ENCODE results near the gene FUT3. TPM values are rescaled to one million over a fixed set of nuclear protein-coding genes. Genes with fewer than 3 reads are reported as not detected.

FUT3 gene
- total RNA-seq (2012; rRNA removed) = not detected in 2 replicates

GRCh38 chr19:5851302-5851701, at the start of gene FUT3:
Gene FUT3, minus strand, starts transcription at chr19:5851449.
- no peak within 1 kb of the TSS for H3K9ac ChIP-seq (ENCODE audit: low read depth, low read length)
- H3K4me2 ChIP-seq (ENCODE audit: low read length) = no peak within 1 kb of the TSS
- H3K36me3 ChIP-seq (ENCODE audit: insufficient read depth, low read length) = no peaks in the 10 kb centered on the region
- H3K9me3 ChIP-seq (replicated peaks; ENCODE audit: low read length) = no peaks in the 10 kb centered on the region
- H3K4me3 ChIP-seq (ENCODE audit: low read length) = no peak within 1 kb of the TSS
- peaks cover 44% of the 10 kb centered on the region for H3K27me3 ChIP-seq (ENCODE audit: control insufficient read depth, insufficient read depth, low read length)
- peaks cover 7% of the 10 kb centered on the region for H3K4me1 ChIP-seq (ENCODE audit: control insufficient read depth, insufficient read depth, low read length)

- H3K9ac ChIP-seq (ENCODE audit: low read depth, low read length) = no peak overlapping the region
- no peak overlapping the region for H3K4me3 ChIP-seq (ENCODE audit: low read length)
- peaks cover 15% of the 10 kb centered on the region for H3K4me1 ChIP-seq (ENCODE audit: control insufficient read depth, insufficient read depth, low read length)
- H3K36me3 ChIP-seq (ENCODE audit: insufficient read depth, low read length) = peaks cover 10% of the 10 kb centered on the region
- H3K27me3 ChIP-seq (ENCODE audit: control insufficient read depth, insufficient read depth, low read length) = no peaks in the 10 kb centered on the region
- H3K4me2 ChIP-seq (ENCODE audit: low read length) = no peak overlapping the region
- no peaks in the 10 kb centered on the region for H3K9me3 ChIP-seq (replicated peaks; ENCODE audit: low read length)
Observed at GRCh38 chr19:5900976-5901375, 49.7 kb upstream of the FUT3 start.

DNA sequence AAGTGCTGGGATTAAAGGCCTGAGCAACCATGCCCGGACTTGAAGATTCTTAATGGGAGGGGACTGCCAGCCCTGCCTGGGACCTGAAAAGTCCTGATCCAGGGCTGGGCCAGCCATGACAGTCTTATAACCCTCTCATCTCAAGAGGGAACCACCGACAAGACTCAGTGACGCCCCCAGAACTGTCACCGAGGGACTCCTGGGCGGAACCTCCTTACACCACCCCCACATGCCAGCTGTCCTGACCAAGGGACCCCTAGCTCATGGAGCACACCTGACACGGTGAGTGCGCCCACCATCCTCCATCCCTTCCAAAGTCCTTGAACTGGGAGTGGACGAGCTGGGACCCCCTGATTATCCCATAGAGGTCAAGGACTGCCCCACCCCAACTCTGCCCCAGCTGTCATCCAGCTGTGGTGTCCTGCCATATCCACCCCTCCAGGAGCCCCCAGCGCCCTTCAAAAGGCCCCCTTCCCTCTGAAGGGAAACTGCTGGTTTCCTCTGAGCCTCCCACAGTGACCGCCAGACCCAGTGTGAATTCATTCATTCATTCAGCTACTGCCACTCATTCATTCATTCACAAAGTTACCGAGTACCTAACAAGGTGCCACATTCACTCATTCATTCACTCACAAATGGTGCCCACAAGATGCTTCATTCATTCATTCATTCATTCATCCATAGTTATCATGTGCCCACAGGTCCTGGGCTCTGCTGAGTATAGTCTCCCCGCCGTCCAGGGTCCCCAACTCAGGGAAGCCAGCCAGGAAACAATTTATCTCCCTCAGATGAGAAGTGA, 48.7 kb upstream of the FUT3 start:
- no peaks in the 10 kb centered on the region for H3K27me3 ChIP-seq (ENCODE audit: control insufficient read depth, insufficient read depth, low read length)
- H3K4me1 ChIP-seq (ENCODE audit: control insufficient read depth, insufficient read depth, low read length) = peaks cover 12% of the 10 kb centered on the region
- peaks cover 21% of the 10 kb centered on the region for H3K36me3 ChIP-seq (ENCODE audit: insufficient read depth, low read length)
- no peak overlapping the region for H3K4me3 ChIP-seq (ENCODE audit: low read length)
- H3K4me2 ChIP-seq (ENCODE audit: low read length) = no peak overlapping the region
- H3K9me3 ChIP-seq (replicated peaks; ENCODE audit: low read length) = no peaks in the 10 kb centered on the region
- no peak overlapping the region for H3K9ac ChIP-seq (ENCODE audit: low read depth, low read length)

DNA sequence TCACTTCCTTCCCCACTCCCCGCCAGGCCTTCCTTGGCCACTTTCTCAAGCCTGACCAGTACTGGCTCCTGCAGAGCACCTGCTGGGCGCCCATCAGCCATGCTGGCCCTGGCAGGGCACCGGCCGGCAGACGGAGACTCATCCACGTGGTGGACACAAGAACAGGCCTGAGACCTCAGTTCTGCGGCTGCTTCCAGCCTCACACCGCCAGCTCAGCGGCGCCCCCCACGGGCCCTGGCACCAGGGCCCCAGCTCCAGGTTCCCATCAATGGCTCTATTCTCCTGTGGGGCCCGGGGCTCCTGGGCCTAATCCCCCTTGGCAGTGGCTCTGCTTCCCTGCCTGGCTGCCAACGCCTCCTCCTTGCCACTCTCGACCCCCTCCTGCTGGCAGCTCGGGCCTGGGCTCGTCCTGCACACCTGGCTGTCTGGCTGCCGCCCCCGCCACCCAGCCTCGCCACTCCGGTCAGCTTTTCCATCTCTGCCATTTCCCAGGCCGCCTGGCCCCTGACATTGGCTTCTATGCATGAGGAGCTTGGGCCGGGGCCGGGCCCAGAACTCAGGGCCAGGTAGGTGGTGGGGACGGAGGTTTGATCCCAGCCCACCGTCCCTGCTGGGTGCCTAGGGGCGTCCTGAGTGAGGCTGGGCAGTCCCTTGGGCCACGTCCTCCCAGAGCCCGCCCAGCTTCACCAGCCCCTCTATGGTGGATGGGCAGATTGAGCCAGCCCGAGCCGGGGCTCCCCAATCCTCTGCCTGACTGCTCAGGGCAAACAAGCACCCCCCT, 46.1 kb upstream of the FUT3 start:
- peaks cover 24% of the 10 kb centered on the region for H3K36me3 ChIP-seq (ENCODE audit: insufficient read depth, low read length)
- H3K27me3 ChIP-seq (ENCODE audit: control insufficient read depth, insufficient read depth, low read length) = peaks cover 5% of the 10 kb centered on the region
- no peak overlapping the region for H3K4me2 ChIP-seq (ENCODE audit: low read length)
- H3K9ac ChIP-seq (ENCODE audit: low read depth, low read length) = no peak overlapping the region
- no peak overlapping the region for H3K4me3 ChIP-seq (ENCODE audit: low read length)
- H3K4me1 ChIP-seq (ENCODE audit: control insufficient read depth, insufficient read depth, low read length) = peaks cover 6% of the 10 kb centered on the region
- no peaks in the 10 kb centered on the region for H3K9me3 ChIP-seq (replicated peaks; ENCODE audit: low read length)

- H3K4me2 ChIP-seq (ENCODE audit: low read length) = no peak overlapping the region
- no peak overlapping the region for H3K4me3 ChIP-seq (ENCODE audit: low read length)
- H3K4me1 ChIP-seq (ENCODE audit: control insufficient read depth, insufficient read depth, low read length) = peaks cover 5% of the 10 kb centered on the region
- H3K36me3 ChIP-seq (ENCODE audit: insufficient read depth, low read length) = peaks cover 24% of the 10 kb centered on the region
- H3K27me3 ChIP-seq (ENCODE audit: control insufficient read depth, insufficient read depth, low read length) = peaks cover 13% of the 10 kb centered on the region
- no peaks in the 10 kb centered on the region for H3K9me3 ChIP-seq (replicated peaks; ENCODE audit: low read length)
- H3K9ac ChIP-seq (ENCODE audit: low read depth, low read length) = no peak overlapping the region
Observed at GRCh38 chr19:5896365-5897076, 45.3 kb upstream of the FUT3 start.

GRCh38 chr19:5895890-5896289, 44.6 kb upstream of the FUT3 start:
- H3K4me3 ChIP-seq (ENCODE audit: low read length) = no peak overlapping the region
- no peak overlapping the region for H3K4me2 ChIP-seq (ENCODE audit: low read length)
- no peaks in the 10 kb centered on the region for H3K9me3 ChIP-seq (replicated peaks; ENCODE audit: low read length)
- peaks cover 15% of the 10 kb centered on the region for H3K27me3 ChIP-seq (ENCODE audit: control insufficient read depth, insufficient read depth, low read length)
- H3K4me1 ChIP-seq (ENCODE audit: control insufficient read depth, insufficient read depth, low read length) = peaks cover 1% of the 10 kb centered on the region
- no peak overlapping the region for H3K9ac ChIP-seq (ENCODE audit: low read depth, low read length)
- peaks cover 20% of the 10 kb centered on the region for H3K36me3 ChIP-seq (ENCODE audit: insufficient read depth, low read length)

DNA sequence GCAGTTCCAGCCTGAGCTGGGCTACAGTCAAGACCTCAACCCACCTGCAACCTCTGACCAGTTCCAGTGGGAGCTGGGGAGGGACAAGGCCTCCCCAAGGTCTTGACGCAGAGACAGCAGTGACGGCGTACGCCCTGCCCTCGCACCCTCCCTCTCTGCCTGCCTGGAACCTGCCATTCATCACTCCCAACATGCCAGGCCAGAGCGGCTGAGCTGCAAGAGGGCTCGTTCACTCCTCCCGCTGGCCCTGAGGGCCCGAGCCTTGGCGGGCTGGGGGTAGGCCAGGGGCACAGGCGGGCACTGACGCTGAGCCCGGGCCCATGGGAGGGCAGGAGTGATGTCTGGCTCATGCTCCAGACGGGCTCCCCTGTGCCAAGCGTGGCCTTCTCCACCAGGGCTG, 44.2 kb upstream of the FUT3 start:
- Histone ChIP-seq H3K4me1 (ENCODE audit: control insufficient read depth, insufficient read depth, low read length) (no peaks in the 10 kb centered on the region), H3K9ac (ENCODE audit: low read depth, low read length) (no peak overlapping the region), H3K4me3 (ENCODE audit: low read length) (no peak overlapping the region), H3K4me2 (ENCODE audit: low read length) (no peak overlapping the region), H3K36me3 (ENCODE audit: insufficient read depth, low read length) (peaks cover 20% of the 10 kb centered on the region), H3K9me3 (replicated peaks; ENCODE audit: low read length) (no peaks in the 10 kb centered on the region), H3K27me3 (ENCODE audit: control insufficient read depth, insufficient read depth, low read length) (peaks cover 15% of the 10 kb centered on the region)

DNA sequence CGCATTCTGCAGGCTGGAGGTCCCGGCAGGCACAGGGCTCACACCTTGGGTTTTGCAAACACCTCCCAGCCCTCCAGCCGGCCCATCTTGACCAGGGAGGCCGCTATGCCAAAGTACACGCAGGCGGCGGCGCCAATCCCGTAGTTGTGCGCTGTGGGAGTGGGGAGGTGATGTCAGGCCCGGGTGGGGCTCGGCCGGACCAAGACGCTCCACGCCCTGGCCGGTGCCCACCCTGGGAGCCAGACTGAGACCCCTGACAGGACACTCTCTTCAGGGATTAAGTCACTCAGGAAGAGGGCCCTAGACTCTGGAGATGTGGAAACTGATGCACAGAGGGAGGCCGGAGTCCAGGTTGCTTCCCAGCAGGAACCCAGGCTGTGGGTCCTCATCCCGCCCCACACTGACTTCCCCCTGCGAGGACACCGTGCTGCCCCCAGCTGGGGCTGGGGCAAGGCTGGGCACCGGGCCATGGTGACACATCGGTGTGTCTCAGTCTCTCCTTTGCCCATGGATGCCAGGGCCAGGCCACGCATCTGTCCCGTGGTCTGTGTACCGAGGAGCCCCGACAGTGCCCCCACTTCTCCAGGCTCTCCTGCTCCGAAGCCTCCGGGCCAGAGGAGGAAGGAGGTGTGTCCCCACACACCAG, 43.6 kb upstream of the FUT3 start:
- Histone ChIP-seq H3K9ac (ENCODE audit: low read depth, low read length) (no peak overlapping the region), H3K27me3 (ENCODE audit: control insufficient read depth, insufficient read depth, low read length) (peaks cover 19% of the 10 kb centered on the region), H3K4me3 (ENCODE audit: low read length) (no peak overlapping the region)

DNA sequence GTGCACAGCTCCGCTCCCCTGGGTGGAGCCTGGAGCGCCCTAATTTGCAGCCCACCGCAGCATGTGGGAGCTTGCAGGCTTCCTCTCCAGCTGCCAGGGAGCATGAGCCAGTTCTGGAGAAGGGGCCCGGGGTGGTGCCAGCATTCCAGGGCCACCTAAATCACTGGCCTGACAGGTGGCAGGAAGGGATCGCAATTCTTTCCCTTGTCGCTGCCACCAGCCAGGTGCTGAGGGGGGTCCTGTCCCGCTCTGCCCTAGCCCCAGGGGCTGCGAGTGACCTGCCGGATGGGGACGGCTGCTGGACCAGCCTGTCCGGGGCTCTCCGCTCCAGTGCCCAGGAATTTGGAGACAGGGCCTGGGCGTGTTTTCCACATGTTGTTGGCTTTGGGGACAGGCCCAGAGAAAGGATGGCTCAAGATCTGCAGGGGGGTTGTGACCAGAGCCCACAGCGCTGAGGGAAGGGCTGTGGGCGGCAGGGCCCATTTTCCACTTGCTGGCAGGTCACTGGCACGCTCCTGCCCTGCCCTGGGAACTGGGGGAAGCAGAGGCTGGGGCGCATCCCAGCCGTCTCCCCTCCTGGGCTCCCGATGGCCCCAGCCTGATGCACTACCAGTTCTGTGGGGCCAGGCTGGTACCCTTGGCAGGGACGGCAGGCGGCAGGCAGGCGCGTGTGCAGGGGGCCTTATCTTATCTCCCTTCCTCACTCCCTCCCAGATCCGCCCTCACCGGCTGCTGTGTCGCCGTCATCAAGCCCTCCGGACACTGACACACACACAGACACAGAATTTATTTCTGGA, 42.9 kb upstream of the FUT3 start:
- Histone ChIP-seq H3K9me3 (replicated peaks; ENCODE audit: low read length) (no peaks in the 10 kb centered on the region), H3K4me1 (ENCODE audit: control insufficient read depth, insufficient read depth, low read length) (no peaks in the 10 kb centered on the region), H3K4me2 (ENCODE audit: low read length) (no peak overlapping the region), H3K27me3 (ENCODE audit: control insufficient read depth, insufficient read depth, low read length) (peaks cover 24% of the 10 kb centered on the region), H3K36me3 (ENCODE audit: insufficient read depth, low read length) (peaks cover 20% of the 10 kb centered on the region), H3K4me3 (ENCODE audit: low read length) (no peak overlapping the region), H3K9ac (ENCODE audit: low read depth, low read length) (no peak overlapping the region)

More for the DNA sequence above, 43.6 kb upstream of the FUT3 start:
- Histone ChIP-seq H3K36me3 (ENCODE audit: insufficient read depth, low read length) (peaks cover 20% of the 10 kb centered on the region), H3K9me3 (replicated peaks; ENCODE audit: low read length) (no peaks in the 10 kb centered on the region), H3K4me2 (ENCODE audit: low read length) (no peak overlapping the region), H3K4me1 (ENCODE audit: control insufficient read depth, insufficient read depth, low read length) (no peaks in the 10 kb centered on the region)

DNA sequence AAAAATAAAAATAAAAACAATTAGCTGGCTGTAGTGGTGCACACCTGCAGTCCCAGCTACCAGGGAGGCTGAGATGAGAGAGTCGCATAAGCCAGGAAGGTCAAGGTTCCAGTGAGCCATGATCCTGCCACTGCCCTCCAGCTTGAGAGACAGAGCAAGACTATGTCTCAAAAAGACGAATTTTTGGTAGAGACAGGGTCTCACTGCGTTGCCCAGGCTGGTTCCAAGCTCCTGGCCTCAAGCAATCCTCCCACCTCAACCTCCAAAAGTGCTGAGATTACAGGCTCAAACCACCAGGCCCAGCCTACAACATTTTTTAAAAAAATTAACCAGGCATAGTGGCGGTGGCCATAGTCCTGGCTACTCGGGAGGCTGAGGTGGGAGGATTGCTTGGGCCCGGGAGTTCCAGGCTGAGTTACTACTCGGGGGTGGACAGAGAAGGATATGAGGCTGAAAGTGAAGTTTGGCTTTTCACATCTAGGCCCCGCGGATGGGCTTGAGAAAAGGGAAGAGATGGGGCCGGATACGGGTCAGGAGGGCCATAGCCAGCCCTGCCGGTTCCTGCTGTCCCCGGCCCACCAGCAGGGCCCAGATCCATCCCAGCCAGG, 42.2 kb upstream of the FUT3 start:
- Histone ChIP-seq H3K9me3 (replicated peaks; ENCODE audit: low read length) (no peaks in the 10 kb centered on the region), H3K4me2 (ENCODE audit: low read length) (no peak overlapping the region), H3K9ac (ENCODE audit: low read depth, low read length) (no peak overlapping the region), H3K36me3 (ENCODE audit: insufficient read depth, low read length) (peaks cover 20% of the 10 kb centered on the region), H3K27me3 (ENCODE audit: control insufficient read depth, insufficient read depth, low read length) (peaks cover 25% of the 10 kb centered on the region), H3K4me1 (ENCODE audit: control insufficient read depth, insufficient read depth, low read length) (no peaks in the 10 kb centered on the region), H3K4me3 (ENCODE audit: low read length) (no peak overlapping the region)
